ENCODE measurements around the gene CATSPER1.

DNA sequence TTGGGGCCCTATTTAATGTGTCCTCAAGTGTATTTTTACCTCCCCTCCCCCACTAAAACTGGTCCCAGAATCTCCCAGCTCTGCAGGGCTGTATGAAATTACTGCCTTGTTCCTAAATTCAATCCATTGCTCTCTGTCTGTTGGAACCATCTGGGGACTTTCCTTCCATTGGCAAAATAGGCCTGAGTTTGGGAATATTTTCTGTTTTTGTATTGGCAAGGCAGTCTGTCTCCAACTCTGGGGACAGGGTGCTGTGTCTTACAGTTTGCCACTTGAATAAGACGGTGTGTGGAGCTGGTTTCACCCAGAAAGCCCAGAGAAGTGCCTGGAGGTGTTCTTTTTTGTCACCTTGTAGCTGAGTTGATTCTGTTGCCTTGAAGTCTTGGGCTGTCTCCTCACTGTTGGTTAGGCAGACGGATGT lies 45.1 kb upstream of the CATSPER1 start:
- TF ChIP-seq CTCF (conservative IDR thresholded peaks at IDR 0.05; ENCODE audit: low read depth, low read length), result no peak
- no peak for TF ChIP-seq EZH2 (IDR thresholded peaks at IDR 0.05; ENCODE audit: low read length, unreplicated experiment)
- no peak for TF ChIP-seq EZH2phosphoT487 (IDR thresholded peaks at IDR 0.05; ENCODE audit: borderline replicate concordance, low read length)
